GM19455 (cell line): ENCODE measurements around the gene CENPVL2.
"Not testable (repeated sequence)": the region's sequence is repeated elsewhere in the genome, so short reads cannot be mapped to it uniquely, and the experiment has no call there.

Experiments
- ATAC-seq: cut with Tn5 transposase; IDR thresholded peaks from one replicate; pipeline ENCODE4 v1.9.1; 2021; ENCODE audit not compliant: unreplicated experiment

CENPVL2 gene

GRCh38 chrX:51682720-51683062, at the start of gene CENPVL2:
CENPVL2 (minus strand) TSS chrX:51682831; CDS start chrX:51682831, 0 bp downstream.
- ATAC-seq, result not testable (repeated sequence)

GRCh38 chrX:51728202-51728601, 45.6 kb upstream of the CENPVL2 start:
- ATAC-seq, result no peak

- not testable (repeated sequence) for ATAC-seq
Measured at GRCh38 chrX:51712943-51713647, 30.5 kb upstream of the CENPVL2 start.

GRCh38 chrX:51710277-51711164, 27.9 kb upstream of the CENPVL2 start, which contains the start of gene CENPVL1:
CENPVL1 (plus strand) TSS chrX:51710512; CDS start chrX:51710512, 0 bp downstream.
- ATAC-seq, result not testable (repeated sequence)

GRCh38 chrX:51697397-51697796, 14.8 kb upstream of the CENPVL2 start:
- ATAC-seq, result no peak

- no peak for ATAC-seq
Measured at GRCh38 chrX:51694254-51694653, 11.6 kb upstream of the CENPVL2 start.

- ATAC-seq, result not testable (repeated sequence)
Measured at GRCh38 chrX:51681808-51682719, 567 bp downstream of the CENPVL2 start.

- ATAC-seq, result not testable (repeated sequence)
Measured at GRCh38 chrX:51679689-51680433, 2.8 kb downstream of the CENPVL2 start.

GRCh38 chrX:51665981-51666380, 16.6 kb downstream of the CENPVL2 start:
- no peak for ATAC-seq

GRCh38 chrX:51643377-51643776, 39.3 kb downstream of the CENPVL2 start:
- no peak for ATAC-seq

- ATAC-seq, result no peak
Measured at GRCh38 chrX:51641421-51642021, 41.1 kb downstream of the CENPVL2 start.

GRCh38 chrX:51636511-51636910, 46.1 kb downstream of the CENPVL2 start:
- not testable (repeated sequence) for ATAC-seq
